ENCODE results near the gene RUNX3. TPM values are rescaled to one million over a fixed set of nuclear protein-coding genes. Genes with fewer than 3 reads are reported as not detected.
A peak's percentile ranks its signal among the peaks of the same experiment; 100 is the strongest.

RUNX3 gene
- polyA plus RNA-seq, 3 donors = 4.4 to 27.9 (median 6.7) TPM

GRCh38 chr1:24972221-24972914, 42.3 kb upstream of the RUNX3 start:
- H2AFZ ChIP-seq (ENCODE audit: insufficient read depth, low read depth, low read length, poor library complexity, severe bottlenecking) = no peak overlapping the region
- H4K20me1 ChIP-seq (ENCODE audit: insufficient read depth, low read length) = no peaks in the 10 kb centered on the region
- H3K4me3 Mint-ChIP-seq = no peak overlapping the region
- peaks cover 18 to 26% (median 20%) of the 10 kb centered on the region in 7 donors for H3K9me3 Mint-ChIP-seq
- no peak overlapping the region for H3K4me2 ChIP-seq (replicated peaks; ENCODE audit: extremely low read depth, low read length, poor library complexity, severe bottlenecking)
- H3K27me3 Mint-ChIP-seq (ENCODE audit: low read depth in 3 of 3) = peaks cover 13 to 18% (median 16%) of the 10 kb centered on the region in 3 donors
- H3K9ac ChIP-seq (ENCODE audit: insufficient read depth, low read length, poor library complexity, severe bottlenecking) = no peak overlapping the region
- TF ChIP-seq, protein P1, sequence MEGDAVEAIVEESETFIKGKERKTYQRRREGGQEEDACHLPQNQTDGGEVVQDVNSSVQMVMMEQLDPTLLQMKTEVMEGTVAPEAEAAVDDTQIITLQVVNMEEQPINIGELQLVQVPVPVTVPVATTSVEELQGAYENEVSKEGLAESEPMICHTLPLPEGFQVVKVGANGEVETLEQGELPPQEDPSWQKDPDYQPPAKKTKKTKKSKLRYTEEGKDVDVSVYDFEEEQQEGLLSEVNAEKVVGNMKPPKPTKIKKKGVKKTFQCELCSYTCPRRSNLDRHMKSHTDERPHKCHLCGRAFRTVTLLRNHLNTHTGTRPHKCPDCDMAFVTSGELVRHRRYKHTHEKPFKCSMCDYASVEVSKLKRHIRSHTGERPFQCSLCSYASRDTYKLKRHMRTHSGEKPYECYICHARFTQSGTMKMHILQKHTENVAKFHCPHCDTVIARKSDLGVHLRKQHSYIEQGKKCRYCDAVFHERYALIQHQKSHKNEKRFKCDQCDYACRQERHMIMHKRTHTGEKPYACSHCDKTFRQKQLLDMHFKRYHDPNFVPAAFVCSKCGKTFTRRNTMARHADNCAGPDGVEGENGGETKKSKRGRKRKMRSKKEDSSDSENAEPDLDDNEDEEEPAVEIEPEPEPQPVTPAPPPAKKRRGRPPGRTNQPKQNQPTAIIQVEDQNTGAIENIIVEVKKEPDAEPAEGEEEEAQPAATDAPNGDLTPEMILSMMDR (IDR thresholded peaks at IDR 0.05) = no peak
- intact Hi-C loops (cut with micrococcal nuclease) = loop anchor here in 1 of 2 donors (5.0 kb wide), 1 partner anchor 35 kb away; no protein-coding TSS in a partner anchor
- no peaks in the 10 kb centered on the region for H3K36me3 ChIP-seq (replicated peaks in 1 of 2; ENCODE audit: control insufficient read depth in 1 of 2, insufficient read depth in 2 of 2, low read length in 2 of 2)
- DNase-seq = peak in 2 of 3 donors; percentile 42 to 82
- no peaks in the 10 kb centered on the region for H3K79me2 ChIP-seq (ENCODE audit: insufficient read depth, low read length)
- H3K4me1 Mint-ChIP-seq = peaks cover 12% of the 10 kb centered on the region
- H3K4me3 ChIP-seq (replicated peaks in 1 of 3; ENCODE audit: low read depth in 2 of 3, low read length in 3 of 3) = no peak overlapping the region
- H3K27me3 ChIP-seq (ENCODE audit: control insufficient read depth in 2 of 2, insufficient read depth in 2 of 2, low read length in 2 of 2) = no peaks in the 10 kb centered on the region
- H3K27ac ChIP-seq (ENCODE audit: low read depth in 1 of 2, low read length in 2 of 2) = no peak overlapping the region
- H3K36me3 Mint-ChIP-seq = peaks cover 0 to 3% of the 10 kb centered on the region in 2 donors
- no peak overlapping the region for H3K27ac Mint-ChIP-seq
- 88% methylated on average over 3 of the region's 8 CpGs for WGBS (ENCODE audit: insufficient coverage)
- peaks cover 14 to 24% of the 10 kb centered on the region in 2 donors for H3K9me3 ChIP-seq (replicated peaks in 1 of 2; ENCODE audit: control insufficient read depth in 1 of 2, insufficient read depth in 1 of 2, low read length in 2 of 2)
- peaks cover 10 to 13% of the 10 kb centered on the region in 2 donors for H3K4me1 ChIP-seq (ENCODE audit: control insufficient read depth in 1 of 2, insufficient read depth in 2 of 2, low read length in 2 of 2)

- Histone ChIP-seq H3K36me3 (replicated peaks in 1 of 2; ENCODE audit: control insufficient read depth in 1 of 2, insufficient read depth in 2 of 2, low read length in 2 of 2) (no peaks in the 10 kb centered on the region), H3K27ac (ENCODE audit: low read depth in 1 of 2, low read length in 2 of 2) (no peak overlapping the region), H3K9me3 (replicated peaks in 1 of 2; ENCODE audit: control insufficient read depth in 1 of 2, insufficient read depth in 1 of 2, low read length in 2 of 2) (peaks cover 9 to 18% of the 10 kb centered on the region in 2 donors), H3K4me2 (replicated peaks; ENCODE audit: extremely low read depth, low read length, poor library complexity, severe bottlenecking) (no peak overlapping the region), H3K9ac (ENCODE audit: insufficient read depth, low read length, poor library complexity, severe bottlenecking) (no peak overlapping the region), H3K4me1 (ENCODE audit: control insufficient read depth in 1 of 2, insufficient read depth in 2 of 2, low read length in 2 of 2) (peaks cover 21 to 25% of the 10 kb centered on the region in 2 donors), H4K20me1 (ENCODE audit: insufficient read depth, low read length) (no peaks in the 10 kb centered on the region), H3K79me2 (ENCODE audit: insufficient read depth, low read length) (no peaks in the 10 kb centered on the region), H2AFZ (ENCODE audit: insufficient read depth, low read depth, low read length, poor library complexity, severe bottlenecking) (no peak overlapping the region), H3K27me3 (ENCODE audit: control insufficient read depth in 2 of 2, insufficient read depth in 2 of 2, low read length in 2 of 2) (no peaks in the 10 kb centered on the region), H3K4me3 (replicated peaks in 1 of 3; ENCODE audit: low read depth in 2 of 3, low read length in 3 of 3) (no peak overlapping the region)
- Mint-ChIP-seq H3K4me3 (no peak overlapping the region), H3K4me1 (peaks cover 22% of the 10 kb centered on the region), H3K36me3 (peaks cover 2 to 5% of the 10 kb centered on the region in 2 donors), H3K9me3 (peaks cover 16 to 20% (median 18%) of the 10 kb centered on the region in 7 donors), H3K27ac (no peak overlapping the region), H3K27me3 (ENCODE audit: low read depth in 3 of 3) (peaks cover 13 to 16% (median 16%) of the 10 kb centered on the region in 3 donors)
- WGBS (ENCODE audit: insufficient coverage) = 59% methylated on average over 18 of the region's 23 CpGs
- TF ChIP-seq, protein P1 (IDR thresholded peaks at IDR 0.05) = no peak
- DNase-seq = no peak
- intact Hi-C loops (cut with micrococcal nuclease) = loop anchor here in 1 of 2 donors (5.0 kb wide), 1 partner anchor 36 kb away; no protein-coding TSS in a partner anchor
These were observed 41.1 kb upstream of the RUNX3 start for GRCh38 chr1:24970926-24971875.
